ENCODE measurements around the gene CHMP4A.
A peak's percentile ranks its signal among the peaks of the same experiment; 100 is the strongest.
"Not testable (repeated sequence)": the region's sequence is repeated elsewhere in the genome, so short reads cannot be mapped to it uniquely, and the experiment has no call there.

Gene CHMP4A

DNA sequence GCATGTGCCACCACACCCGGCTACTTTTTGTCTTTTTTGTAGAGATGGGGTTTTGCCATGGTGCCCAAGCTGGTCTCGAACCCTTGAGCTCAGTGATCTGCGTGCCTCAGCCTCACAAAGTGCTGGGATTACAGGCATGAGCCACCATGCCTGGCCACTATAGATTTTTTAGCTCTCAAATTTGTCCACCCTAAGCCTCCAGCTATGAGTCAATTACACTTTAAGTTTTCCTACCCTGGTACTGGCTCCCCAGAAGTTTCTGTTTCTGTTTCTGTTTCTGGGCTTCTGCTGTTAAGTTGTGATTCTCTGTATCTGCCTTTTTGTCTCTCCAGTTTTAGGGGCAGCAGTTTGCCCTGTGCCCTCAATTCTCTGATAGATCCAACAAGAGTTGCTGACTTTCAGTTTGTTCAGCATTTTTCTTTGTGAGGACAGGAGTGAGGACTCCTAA is 33.5 kb upstream of the CHMP4A start:
- no peak for DNase-seq

DNA sequence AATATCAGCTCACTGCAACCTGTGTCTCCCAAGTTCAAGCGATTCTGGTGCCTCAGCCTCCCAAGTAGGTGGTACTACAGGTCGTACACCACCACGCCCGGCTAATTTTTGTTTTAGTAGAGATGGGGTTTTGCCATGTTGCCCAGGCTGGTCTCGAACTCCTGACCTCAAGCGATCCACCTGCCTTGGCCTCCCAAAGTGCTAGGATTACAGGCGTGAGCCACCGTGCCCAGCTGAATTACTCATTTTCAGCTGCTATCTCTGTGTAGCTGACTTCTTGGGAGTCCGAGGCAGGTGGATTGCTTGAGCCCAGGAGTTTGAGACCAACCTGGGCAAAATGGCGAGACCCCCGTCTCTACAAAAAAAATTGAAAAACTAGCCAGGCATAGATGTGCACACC is 32.1 kb upstream of the CHMP4A start:
- DNase-seq: not testable (repeated sequence)

DNA sequence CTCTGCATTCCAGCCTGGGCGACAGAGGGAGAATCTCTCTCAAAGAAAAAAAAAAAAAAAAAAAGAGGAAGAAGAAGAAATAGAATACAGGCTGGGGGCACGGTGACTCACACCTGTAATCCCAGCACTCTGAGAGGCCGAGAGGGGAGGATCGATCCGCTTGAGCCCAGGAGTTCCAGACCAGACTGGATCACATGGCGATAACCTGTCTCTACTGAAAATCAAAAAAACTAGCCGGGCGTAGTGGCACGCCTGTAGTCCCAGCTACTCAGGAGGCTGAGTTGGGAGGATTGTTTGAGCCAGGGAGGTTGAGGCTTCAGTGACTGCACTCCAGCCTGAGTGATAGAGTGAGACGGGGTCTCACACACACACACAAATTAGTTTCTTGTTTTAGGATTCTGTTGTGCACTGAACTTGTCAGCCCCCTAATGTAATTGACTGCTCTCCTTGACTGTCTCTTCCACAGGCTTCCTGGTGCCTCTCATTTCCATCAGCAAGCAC is 30.1 kb upstream of the CHMP4A start:
- peak; percentile 21 for DNase-seq

DNA sequence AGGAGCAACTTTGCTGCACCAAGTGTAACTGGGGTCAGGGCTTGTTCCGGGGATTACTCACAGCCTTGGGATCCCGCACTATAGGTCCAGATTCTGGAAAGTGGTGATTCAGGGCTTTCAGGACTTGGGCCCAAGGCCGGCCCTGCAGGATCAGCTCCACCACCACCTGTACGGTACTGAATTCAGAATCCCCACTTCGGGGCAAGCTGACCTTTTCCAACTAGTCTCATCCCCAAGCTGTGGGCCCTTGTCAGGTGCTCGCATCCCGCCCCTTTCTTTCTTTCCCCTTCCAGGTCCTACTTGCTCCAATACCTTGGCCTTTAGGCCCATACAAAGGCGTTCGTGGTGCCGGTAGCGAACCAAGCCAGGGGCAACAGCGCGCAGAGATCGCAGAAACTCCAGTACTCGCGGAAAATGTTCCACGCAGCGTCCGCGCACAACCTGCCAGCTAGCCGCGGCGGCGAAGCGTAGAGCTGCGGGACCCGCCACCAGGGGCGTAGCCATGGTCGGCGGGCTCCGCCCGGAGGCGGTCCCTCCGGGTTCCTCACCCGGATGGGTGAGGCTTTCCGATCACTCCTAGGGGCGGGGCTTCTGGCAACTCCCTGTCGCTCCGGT is 28.6 kb upstream of the CHMP4A start:
- DNase-seq: peak; percentile 95

- no peak for DNase-seq
These were observed 27.0 kb upstream of the CHMP4A start for GRCh38 chr14:24240110-24240918.

DNA sequence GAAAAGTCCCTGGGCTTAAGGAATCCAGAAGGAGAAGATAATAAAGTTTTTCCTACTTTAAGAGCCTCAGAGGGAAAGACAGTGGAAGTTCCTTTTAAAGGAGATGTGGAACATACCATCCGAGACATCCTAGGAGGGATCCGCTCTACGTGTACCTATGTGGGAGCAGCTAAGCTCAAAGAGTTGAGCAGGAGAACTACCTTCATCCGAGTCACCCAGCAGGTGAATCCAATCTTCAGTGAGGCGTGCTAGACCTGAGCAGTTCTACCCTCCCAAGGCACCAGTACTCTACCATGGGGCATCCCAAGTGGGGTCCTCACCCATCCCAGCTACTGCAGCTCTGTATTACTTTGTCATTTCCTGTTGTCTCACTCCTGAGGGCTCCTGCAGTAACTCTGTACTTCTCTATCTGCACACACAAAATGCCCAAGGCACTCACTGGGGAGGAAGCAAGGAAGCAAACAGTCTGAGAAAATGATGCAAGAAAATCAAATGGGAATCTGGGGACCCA is 25.3 kb upstream of the CHMP4A start:
- DNase-seq: no peak

DNA sequence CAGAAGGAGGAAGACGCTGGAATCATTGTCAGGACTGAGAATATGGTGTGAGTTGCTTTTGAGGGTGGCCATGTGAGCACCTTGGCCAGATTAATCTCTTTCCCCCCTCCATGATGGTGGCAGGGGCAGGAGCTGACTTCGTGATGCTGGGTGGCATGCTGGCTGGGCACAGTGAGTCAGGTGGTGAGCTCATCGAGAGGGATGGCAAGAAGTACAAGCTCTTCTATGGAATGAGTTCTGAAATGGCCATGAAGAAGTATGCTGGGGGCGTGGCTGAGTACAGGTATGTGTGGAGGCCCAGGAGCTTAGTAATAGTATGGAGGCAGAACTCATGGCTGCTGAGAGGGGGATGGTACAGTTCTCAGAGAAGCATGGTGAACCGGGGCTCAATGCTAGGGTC is 24.8 kb upstream of the CHMP4A start:
- DNase-seq: no peak

DNA sequence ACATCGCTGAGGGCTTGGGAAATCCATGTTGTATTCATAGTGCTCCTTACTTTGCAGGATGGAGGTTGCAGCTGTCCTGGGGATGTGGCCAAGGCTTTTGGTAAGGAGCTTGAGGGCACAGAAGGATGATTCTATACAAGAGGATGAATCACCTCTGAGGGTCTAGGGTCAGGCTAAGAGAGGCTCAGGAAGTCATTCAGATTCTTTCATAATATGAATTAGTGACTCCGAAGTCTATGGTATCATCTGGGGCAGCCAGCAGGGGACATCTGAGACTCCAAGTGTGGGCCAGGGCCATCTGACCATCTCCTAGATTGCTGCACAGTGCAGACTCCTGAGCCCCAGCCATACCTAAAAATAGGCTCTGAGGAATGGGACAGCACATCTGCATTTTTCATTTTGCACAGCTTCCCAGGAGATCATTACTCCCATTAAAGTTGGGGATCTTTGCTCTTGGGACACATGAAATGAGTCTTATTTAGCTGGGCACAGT is 24.2 kb upstream of the CHMP4A start:
- DNase-seq: no peak

DNA sequence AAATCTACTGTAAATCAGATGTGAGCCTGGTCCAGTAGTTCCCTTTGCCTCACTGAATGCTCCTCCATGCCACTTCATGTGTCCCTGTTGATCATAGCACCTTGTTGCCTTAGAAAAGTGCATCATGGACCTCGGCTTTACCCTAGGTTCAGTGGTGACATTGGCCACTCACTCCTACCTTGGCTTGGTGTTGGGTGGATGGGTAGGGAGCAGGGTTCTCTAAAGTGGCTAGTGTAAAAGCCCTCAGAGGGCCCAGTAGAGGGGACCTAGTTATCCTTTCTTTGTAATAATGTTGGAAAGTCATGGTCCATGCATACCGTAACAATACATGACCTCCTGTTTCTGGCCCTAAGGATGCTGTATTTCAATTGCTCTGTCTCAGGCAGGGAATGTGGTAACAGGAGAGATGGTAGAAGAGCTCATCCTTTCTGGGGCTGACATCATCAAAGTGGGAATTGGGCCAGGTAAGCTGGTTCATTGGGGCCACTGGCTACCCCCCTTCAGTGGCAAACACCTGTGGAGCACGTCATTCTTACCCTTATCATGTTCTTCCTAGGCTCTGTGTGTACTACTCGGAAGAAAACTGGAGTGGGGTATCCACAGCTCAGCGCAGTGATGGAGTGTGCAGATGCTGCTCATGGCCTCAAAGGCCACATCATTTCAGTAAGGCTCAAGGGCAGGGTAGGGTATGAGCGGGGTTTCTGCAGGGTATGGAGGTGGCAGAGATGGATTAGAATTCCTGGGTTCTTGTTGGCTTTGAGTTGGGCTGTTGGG is 23.6 kb upstream of the CHMP4A start:
- no peak for DNase-seq

DNA sequence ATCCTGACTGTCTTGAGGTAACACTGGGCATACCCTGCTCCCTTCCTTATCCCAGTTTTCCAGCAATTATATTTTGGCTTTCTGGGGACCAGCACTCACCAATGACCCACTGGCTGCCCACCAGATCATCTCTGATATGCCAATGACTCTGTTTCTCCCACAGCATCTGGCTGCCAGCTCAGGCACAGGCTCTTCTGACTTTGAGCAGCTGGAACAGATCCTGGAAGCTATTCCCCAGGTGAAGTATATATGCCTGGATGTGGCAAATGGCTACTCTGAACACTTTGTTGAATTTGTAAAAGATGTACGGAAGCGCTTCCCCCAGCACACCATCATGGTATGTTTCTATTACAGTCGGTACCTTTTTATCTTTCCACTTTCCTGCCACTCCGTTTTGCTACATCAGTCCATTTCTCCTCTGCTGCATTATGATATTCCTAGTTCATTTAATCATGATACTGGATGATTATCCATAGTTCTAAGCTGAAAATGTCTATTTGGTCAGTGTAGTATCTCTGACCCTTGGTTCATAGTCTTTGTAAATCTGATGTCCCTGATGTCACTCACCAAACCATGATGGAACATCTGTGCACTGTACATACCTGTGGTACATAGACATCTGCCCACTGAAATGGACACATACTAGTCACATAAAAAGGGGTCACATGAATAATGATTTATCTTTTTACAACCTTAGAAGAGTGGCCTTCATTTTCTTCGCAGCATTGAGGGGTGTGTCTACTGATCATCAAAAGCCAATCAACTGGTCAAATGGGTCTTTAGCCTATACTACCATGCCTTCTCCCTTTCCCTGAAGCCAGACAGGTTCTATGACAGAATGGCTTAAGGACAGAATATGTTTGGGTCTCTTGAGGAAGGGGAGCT is 22.8 kb upstream of the CHMP4A start:
- no peak for DNase-seq

DNA sequence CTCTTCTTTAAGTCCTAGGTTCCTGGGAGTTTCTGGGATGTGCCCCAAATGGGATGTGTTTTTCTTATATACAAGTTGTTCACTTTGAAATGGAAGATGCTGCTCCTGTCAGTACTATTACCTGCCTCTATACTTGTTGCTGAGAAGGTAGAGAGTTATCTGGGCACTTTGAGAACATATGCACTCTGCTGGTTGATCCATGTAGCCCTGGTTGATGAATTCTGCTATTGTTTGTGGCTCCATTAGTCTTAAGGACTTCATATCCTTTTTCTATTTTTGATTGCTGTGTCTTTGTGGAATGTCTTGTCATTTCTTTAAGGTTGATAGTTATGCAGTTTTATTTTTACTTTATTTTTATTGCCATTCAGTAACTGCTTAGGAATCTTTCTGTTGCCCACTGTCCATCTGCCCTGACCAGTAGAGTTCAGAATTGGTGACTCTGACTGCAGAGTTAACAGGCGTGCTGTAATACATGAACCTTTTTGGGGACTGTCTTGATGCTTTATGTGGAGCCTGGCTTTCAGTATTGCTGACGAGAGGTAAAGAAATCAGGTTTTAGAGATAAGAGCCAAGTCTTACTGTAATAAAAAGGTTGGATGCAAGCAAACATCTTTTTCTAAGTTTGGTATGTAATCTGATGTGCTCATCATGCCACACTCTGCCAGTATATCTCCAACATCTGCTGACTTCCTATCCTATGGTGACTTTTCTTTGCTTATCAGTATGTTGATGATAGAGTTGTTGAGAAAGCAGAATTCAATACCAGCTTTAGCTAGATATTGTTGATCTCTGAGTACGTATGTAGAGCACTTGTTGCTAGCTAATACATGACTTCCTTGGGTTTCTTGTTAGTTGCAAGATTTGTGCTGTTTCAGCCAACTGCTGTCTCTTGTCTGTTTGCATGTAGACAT is 21.1 kb upstream of the CHMP4A start:
- no peak for DNase-seq

DNA sequence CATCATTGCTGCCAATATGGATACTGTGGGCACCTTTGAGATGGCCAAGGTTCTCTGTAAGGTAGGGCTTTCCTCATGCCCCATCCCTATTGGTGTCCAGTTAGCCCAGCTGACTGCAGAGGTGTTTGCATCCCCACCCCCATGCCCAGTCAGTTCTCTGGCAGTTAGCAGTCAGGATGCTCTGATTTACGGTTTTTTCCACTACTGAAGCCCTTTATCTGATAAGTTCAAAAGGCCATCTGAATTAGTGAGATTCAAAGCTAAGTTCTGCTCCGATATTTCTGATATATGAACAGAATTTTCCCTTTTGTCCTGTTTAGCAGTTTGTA is 20.2 kb upstream of the CHMP4A start:
- DNase-seq: no peak

DNA sequence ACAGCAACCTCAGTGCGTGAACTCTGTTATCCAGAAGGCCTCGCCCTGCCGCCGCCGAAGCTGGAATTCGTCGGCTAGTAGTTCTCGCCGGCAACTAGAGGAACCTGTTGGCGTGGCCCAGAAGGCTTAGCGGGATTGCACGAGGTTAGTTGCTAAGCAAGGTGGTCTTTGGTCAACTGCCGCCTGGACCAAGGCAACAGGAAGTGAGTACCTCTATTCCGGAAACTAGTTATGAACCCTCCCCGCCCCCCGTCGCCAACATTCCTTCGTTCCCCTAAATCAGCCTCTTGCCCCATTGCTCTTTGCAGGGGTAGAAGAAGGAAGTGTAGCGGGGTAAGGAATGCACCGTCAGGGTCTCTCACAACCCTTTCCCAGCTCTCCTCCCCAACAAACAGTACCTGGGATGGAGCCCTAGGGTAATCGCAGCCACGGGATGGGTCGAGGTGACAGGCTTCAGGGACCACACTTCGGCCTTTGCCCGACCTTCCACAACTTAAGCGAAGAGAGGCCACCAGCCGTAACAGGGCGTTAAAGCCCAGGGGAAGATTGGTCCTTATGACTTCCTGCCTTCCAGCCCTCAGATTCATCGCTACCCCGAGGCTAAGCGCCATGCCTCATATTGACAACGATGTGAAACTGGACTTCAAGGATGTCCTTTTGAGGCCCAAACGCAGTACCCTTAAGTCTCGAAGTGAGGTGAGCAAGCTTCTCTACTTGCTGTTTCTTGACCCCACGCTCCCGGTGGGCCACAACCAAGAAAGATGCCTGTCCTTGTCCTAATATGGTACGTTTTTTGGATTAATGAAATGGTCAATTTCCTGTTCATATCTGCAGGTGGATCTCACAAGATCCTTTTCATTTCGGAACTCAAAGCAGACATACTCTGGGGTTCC is 19.6 kb upstream of the CHMP4A start, which contains the start of gene GMPR2:
TSS of gene GMPR2 (plus strand) at position 285 of the 893 bp plus-strand sequence. CDS start at position 610, 325 bp downstream.
- peak; percentile 83 for DNase-seq

DNA sequence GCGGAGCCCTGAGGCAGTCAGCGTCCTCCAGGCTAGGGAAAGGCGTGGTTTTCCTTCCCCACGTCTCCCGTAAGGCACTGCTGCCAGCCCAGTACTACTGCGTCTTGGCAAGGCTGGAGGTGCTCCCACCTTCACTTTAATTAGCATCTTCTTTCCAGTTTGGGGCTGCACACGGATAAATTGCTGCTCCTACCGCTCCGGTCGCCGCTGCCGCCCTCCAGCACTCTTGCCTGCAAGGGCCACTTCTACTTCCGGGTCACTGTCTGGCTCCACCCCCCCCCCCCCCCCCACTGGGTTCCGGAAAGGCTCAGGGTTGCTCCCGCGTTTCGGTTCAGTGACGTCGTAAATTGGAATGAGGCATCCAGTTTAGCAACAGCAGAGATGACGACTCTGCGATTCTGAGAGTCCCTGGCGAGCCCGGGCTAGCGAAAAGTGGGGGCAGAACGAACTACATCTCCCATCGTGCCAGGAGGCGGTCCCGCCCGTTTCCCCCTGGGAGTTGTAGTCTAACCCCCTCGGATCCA is 18.9 kb upstream of the CHMP4A start, which contains the start of gene NEDD8:
TSS of gene NEDD8 (minus strand) at position 247 of the 524 bp plus-strand sequence. CDS start at position 147, 100 bp downstream.
- peak; percentile 94 for DNase-seq

- no peak for DNase-seq
These were observed 18.2 kb upstream of the CHMP4A start for GRCh38 chr14:24231263-24232120.

- DNase-seq: no peak
These were observed 15.6 kb upstream of the CHMP4A start for GRCh38 chr14:24228902-24229301.

DNA sequence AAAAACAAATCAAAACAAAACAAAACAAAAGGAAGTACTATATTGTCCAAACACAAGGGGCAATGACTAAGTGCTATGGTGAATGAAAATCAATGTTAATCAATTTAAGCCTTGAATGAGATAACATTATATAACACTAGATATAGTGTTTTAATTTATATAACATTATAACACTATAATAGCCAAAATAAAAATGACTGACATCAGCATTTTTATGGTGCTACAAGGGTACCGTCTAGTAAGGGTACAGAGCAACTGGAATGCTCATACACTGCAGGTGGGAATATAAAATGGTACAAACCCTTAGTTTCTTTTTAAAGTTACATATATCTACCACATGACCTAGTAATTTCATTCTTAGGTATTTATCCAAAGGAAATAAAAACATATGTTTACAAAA is 13.2 kb upstream of the CHMP4A start:
- DNase-seq: no peak

GRCh38 chr14:24224618-24225071 is 11.4 kb upstream of the CHMP4A start:
- DNase-seq: no peak
